Activated CD4-positive, alpha-beta T cell treated with anti-CD3 and anti-CD28 coated beads for 24 hours (primary cell): ENCODE measurements around the gene DST.

Source experiments
- DNase-seq, 2 donors: peaks; one replicate each; pipeline ENCODE4 v3.0.0-alpha.2; 2020; ENCODE audit warnings: low read depth in 2 of 2

DST gene

DNA sequence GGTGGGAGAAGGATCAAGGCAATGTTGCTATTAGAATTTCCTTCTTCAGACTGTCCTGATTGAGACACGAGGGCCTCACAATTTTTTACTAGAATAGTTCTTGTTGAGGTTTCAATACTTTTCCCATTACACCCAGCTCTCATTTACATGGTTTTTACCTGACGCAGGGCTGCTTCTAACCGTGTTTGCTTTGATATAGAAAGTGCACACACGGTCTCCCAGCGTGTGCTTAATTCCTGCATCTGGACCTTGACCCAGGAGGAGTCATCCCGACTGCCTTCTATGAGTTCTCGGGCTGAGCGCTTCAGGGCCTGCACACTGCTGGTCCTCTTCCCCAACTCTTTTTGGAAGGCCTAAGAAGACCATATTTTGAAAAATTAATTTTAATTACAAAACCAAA, 160.2 kb downstream of the DST start:
- DNase-seq = no peak

- DNase-seq = no peak
Measured at GRCh38 chr6:56481957-56482356, 160.7 kb downstream of the DST start.

- DNase-seq = no peak
Measured at GRCh38 chr6:56480654-56481337, 161.9 kb downstream of the DST start.

GRCh38 chr6:56480246-56480645, 162.4 kb downstream of the DST start:
- no peak for DNase-seq

GRCh38 chr6:56479381-56479780, 163.3 kb downstream of the DST start:
- DNase-seq = no peak

DNA sequence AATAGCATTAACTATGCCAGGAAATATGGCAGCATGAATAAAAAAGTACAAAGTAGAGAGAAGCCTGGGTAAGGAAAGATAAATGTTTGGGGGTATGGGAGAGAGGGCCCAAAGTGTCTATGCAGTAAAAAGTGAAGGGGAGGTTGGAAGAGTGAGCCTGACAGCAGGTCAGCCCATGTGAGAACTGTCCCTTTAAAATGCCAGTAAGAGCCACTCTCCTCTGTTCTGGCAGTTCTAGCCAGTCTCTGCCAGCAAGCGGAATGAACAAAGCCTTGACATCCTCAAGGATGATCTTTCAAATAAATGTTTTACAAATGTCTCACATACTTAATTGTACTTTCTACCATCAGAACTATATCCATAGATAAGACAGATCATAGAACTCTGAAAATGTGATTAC, 164.5 kb downstream of the DST start:
- no peak for DNase-seq

GRCh38 chr6:56477241-56477640, 165.4 kb downstream of the DST start:
- no peak for DNase-seq

- DNase-seq = no peak
Measured at GRCh38 chr6:56475736-56476457, 166.8 kb downstream of the DST start.

GRCh38 chr6:56474532-56474931, 168.2 kb downstream of the DST start:
- no peak for DNase-seq

DNA sequence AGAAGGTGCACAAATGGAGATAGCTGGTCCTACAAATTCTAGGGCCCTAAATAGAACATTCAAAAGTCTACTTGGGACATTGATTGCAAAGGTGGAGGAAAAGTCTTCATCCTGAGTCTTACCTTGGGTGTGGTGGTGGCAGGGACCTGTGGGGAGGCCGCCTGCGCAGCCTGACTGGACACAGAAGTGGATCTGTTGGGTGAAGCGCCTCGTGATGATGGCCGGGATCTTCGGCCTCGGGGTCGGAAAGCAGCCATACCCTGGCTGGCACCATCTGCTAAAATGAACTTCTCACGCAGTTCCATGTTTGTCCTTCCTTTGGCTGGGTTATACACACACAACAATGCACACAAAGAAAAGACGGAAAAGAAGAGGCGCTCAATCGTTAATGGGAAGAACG, 179.2 kb downstream of the DST start:
- no peak for DNase-seq

DNA sequence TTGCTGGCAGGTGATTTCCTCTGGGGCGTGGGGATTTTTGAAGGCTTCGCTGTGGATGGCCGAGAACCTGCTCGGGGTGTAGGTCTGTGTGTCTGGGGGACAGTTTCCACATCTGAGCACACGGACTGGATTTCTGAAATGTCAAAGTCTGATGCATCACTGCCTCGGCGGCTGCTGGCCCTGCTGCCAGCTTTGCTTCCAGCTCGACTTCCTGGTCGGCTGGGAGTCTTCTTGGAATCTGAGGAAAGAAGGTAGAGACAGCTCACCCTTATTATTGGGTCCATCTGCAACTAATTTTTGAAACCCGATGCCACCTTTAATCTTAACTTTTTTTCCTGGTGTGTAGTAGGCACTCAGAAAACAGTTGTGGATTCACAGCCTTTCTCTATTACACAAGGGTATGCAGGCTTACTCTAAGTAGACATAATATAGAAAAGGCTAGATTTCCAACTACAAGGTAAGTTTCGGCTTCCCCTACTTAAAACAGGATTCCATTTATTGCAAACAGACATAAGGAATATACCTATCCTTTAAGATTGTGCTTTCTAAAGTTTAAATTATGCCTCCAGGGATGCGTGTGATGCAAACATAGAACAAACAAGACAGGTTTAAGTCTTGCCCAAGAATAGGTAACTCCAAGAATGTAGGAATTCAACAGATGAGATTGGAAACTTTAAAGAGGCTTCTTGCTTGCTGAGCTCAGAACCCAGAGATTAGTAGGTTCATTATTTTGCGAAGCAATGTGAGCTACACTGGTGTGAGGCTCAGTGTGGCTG, 183.5 kb downstream of the DST start:
- no peak for DNase-seq

GRCh38 chr6:56458324-56458884, 184.3 kb downstream of the DST start:
- DNase-seq = no peak

DNA sequence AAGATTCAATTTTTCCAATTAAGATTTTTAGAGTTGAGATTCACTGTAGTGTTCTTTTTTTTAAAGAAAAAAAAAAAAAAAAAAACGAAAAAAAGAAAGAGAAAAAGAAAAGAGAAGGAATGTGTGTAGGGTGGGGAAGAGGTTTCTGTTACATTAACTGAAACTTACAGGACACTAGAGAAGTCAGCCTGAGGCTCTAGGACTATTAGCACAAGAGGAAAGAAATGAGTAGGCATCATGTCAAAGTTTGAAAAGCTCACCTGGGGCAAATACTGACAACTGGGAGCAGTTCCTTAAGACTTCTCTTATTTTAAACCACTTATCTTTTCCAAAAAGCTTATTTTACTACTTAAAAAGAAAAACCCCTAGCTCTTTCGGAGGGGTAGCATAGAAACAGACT, 185.9 kb downstream of the DST start:
- no peak for DNase-seq

DNA sequence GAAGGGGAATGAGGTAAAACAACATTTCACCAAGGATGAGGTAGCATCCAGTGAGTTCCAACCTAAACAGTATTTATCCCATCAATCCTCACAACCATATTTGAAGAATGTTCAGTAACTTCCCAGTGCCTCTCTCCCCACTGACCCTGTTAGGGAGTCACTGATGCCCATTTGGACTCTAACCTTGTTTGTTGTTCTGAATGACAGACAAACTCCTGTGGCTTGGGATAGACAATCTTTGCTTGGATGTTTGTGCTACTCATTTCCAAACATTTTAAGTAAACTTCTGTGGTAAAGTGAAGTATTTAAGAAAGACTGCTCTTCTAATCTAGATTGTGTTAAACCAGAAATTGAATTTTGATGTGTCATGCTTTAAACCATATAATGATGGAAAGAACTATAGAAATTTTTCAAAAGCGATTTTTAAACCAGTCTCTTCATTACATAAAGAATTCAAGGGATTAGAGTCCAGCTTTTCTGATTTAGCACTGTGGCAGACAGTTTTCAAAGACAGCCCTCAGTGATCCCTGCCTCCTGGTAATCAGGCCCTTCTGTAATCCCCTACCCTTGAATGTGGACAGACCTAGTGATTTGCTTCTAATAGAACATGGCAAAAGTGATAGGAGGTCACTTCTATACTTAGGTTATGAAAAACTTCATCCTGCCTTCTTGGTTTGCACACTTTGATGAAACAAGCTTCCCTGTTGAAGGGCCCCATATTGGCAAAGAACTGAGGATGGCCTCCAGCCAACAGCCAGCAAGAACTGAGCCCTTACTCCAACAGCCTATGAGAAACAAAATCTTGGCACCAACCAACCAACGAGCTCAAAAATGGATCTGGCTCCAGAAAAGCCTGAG, 191.6 kb downstream of the DST start:
- DNase-seq = no peak

- DNase-seq = no peak
Measured at GRCh38 chr6:56450376-56450775, 192.3 kb downstream of the DST start.

GRCh38 chr6:56448046-56448445, 194.6 kb downstream of the DST start:
- DNase-seq = no peak

GRCh38 chr6:56445818-56446217, 196.9 kb downstream of the DST start:
- no peak for DNase-seq

- no peak for DNase-seq
Measured at GRCh38 chr6:56444855-56445254, 197.8 kb downstream of the DST start.

DNA sequence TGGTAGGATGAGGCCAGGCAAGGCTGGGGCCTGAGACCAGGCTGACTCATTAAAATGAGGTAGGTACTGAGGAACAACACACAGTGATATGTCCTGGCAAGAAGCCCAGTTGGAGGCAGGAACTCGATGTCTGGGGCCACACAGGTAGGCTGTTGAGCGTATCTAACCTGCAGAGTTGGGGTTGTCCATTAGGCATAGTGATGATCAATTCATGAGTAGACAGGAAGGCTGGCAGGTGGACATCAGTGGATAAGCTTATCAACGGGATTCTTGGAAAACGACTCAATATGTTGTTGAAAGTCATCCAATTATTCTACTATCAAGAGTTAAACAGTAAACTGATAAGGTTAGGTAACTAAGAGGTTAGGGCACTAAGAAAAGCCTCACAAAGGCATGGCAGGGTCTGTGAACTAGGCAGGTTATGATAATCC, 202.1 kb downstream of the DST start:
- DNase-seq = no peak

DNA sequence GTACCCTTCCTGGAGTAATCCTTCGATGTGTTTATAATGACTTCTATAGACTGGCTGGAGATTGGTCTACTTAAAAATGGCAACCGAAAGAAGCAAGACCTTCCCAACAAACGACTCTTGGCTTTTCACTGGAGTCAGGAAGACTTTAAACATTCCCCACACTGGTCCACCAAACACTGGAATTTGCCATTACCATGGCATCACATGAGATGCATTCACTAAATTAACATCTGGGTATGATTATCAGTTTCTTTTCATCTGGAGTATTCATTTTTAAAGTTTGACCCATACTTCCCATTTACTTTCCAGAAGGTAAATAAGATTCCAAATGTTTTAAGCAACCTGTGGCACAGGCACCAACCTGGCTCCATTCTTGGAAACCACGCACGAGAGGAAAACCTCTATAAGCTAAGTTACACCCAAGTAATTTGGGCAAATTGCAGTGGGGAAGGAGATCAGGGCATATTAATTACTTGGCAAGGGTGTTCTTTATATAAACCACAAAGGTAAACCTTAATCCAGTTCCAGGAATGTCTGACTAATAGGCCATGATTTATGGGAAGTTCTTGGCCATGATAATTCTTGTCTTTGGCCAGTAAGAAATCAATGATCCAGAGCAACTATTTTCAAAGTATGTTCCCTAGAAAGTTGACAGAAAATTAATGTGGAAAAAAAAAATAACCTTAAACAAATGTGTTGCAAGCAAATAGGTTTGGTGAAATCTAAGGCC, 205.4 kb downstream of the DST start:
- DNase-seq = no peak

- no peak for DNase-seq
Measured at GRCh38 chr6:56435754-56436153, 206.9 kb downstream of the DST start.
